Brain microvascular endothelial cell (primary cell): ENCODE measurements around the gene LLGL1.

ENCODE experiments used
- DNase-seq: peaks from one replicate; pipeline ENCODE4 v3.0.0-alpha.2; 2020
- H3K27ac ChIP-seq: fragments of 250-450 bp; sonication (Bioruptor Pico); 2 replicates; pipeline ENCODE4 v1.5.1; 2020; ENCODE audit warnings: mild to moderate bottlenecking, moderate library complexity
- H3K27me3 ChIP-seq: fragments of 250-450 bp; sonication (Bioruptor Pico); replicated peaks from 2 replicates; pipeline ENCODE4 v1.5.1; 2020; ENCODE audit warnings: mild to moderate bottlenecking
- H3K36me3 ChIP-seq: fragments of 250-450 bp; sonication (Bioruptor Pico); replicated peaks from 2 replicates; pipeline ENCODE4 v1.5.1; 2020; ENCODE audit warnings: mild to moderate bottlenecking
- H3K4me3 ChIP-seq: 2 replicates; pipeline ENCODE4 v1.5.1; 2011; ENCODE audit warnings: low read depth, mild to moderate bottlenecking, control low read depth, low read length, moderate library complexity
- in situ Hi-C: cut with HindIII; loops from 2 replicates; pipeline ENCODE4 v1.10.0; 2017; ENCODE audit warnings: low sequenced_read_pairs, low pct_ligation_motif_present
- TF ChIP-seq, protein P1 (sequence below): IDR thresholded peaks from 2 replicates; pipeline ENCODE4 v1.5.1; 2011; ENCODE audit warnings: low read depth, mild to moderate bottlenecking, moderate library complexity, low read length, control low read depth, inconsistent platforms; ENCODE audit errors: missing control alignments

Gene LLGL1

DNA sequence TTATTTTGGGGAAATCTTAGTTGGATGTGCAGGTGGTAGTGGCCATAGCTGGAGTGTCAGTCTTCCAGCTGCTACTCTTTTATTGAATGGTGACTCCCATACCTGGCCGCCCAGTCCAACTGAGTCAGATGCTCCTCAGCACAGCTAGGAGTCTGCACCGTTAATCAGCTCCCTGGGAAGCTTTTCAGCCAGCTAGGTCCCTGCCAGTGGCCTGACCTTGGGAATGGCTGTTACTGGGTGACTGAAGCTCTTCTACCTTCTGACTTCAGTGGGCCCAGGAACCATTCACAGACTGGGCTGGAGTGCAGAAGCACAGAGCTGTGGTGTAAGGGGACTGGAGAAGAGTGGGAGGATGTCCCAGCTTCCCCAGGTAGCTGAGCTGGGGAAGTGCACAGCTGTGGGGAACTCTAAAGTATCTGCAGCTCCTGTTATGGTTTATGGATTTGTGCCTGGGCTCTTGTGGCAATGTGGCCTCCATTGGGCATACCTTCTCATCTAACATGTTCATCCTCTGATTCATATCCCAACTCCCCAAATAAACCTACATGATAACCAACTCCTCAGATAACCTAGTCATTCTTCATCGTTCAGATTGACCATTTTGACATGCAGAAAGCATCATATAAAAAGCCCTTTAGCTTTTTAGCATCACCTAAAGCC, 27.8 kb upstream of the LLGL1 start:
- Histone ChIP-seq H3K4me3 (no peak overlapping the region), H3K36me3 (peaks cover 35% of the 10 kb centered on the region), H3K27ac (no peak overlapping the region), H3K27me3 (no peaks in the 10 kb centered on the region)
- no peak for DNase-seq
- in situ Hi-C loops: no loop called here
- TF ChIP-seq, protein P1, sequence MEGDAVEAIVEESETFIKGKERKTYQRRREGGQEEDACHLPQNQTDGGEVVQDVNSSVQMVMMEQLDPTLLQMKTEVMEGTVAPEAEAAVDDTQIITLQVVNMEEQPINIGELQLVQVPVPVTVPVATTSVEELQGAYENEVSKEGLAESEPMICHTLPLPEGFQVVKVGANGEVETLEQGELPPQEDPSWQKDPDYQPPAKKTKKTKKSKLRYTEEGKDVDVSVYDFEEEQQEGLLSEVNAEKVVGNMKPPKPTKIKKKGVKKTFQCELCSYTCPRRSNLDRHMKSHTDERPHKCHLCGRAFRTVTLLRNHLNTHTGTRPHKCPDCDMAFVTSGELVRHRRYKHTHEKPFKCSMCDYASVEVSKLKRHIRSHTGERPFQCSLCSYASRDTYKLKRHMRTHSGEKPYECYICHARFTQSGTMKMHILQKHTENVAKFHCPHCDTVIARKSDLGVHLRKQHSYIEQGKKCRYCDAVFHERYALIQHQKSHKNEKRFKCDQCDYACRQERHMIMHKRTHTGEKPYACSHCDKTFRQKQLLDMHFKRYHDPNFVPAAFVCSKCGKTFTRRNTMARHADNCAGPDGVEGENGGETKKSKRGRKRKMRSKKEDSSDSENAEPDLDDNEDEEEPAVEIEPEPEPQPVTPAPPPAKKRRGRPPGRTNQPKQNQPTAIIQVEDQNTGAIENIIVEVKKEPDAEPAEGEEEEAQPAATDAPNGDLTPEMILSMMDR: no peak

DNA sequence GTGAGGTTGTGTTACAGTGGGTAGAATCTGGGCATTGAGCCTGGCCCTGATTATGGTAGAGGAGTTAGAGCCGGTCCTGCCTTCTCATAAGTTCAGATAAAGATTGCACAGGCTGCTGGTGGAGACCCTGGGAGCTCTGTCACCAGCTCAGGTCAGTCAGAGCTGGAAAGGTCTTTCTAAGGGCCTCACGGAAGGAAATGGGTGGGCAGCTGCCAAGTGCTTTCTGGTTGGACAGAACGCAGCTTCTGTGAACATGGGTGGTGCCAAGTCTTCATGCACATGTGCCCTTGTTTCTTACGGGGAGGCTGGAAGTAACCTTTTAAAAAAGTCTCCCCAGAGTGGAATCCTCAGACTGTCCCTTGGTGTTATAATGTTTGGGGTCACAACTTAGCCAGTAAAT, 26.9 kb upstream of the LLGL1 start:
- peaks cover 39% of the 10 kb centered on the region for H3K36me3 ChIP-seq
- TF ChIP-seq, protein P1: no peak
- H3K27ac ChIP-seq: no peak overlapping the region
- no peak overlapping the region for H3K4me3 ChIP-seq
- no peaks in the 10 kb centered on the region for H3K27me3 ChIP-seq
- in situ Hi-C loops: no loop called here
- DNase-seq: no peak

DNA sequence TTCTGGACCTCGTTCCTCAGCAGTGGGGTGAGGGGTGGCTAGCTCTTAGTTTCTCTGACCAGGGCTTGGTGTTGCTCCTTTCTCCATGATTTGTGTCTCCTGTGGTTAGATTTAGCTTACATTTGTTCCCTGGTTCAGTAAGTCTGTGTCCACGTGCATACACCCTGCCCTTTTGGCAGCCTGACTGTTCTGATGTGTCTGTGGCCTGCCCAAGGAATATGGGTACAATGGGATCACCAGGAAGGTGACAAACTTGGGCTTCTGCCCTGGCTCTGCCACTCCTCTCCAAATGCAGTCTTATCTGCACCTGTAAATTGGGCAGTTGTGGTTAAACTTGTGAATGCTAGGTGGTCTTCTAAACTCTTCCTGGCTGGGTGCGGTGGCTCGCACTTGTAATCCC, 24.3 kb upstream of the LLGL1 start:
- TF ChIP-seq, protein P1: no peak
- in situ Hi-C loops: no loop called here
- Histone ChIP-seq H3K4me3 (no peak overlapping the region), H3K27me3 (no peaks in the 10 kb centered on the region), H3K36me3 (peaks cover 35% of the 10 kb centered on the region), H3K27ac (no peak overlapping the region)
- no peak for DNase-seq

DNA sequence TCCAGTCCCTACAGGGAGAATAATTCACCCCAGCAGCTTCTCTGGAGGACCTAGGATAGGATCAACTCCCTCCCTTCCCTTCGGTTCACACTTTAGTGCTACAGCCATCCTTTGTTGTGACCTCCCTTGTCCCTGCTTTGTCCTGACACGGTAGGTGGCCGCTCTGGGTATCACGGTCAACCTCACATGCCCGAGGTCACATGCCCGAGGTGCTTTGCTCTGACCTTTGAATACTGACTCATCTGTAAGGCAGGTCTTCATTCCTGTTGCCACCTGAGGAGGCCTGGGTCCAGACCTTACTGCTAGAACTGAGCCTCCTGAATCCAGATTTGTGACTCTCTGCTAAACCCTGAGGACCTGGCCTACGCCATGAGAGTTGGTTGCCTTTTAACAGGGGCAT, 22.1 kb upstream of the LLGL1 start:
- no peak for DNase-seq
- TF ChIP-seq, protein P1: no peak
- Histone ChIP-seq H3K4me3 (no peak overlapping the region), H3K36me3 (peaks cover 30% of the 10 kb centered on the region), H3K27me3 (no peaks in the 10 kb centered on the region), H3K27ac (no peak overlapping the region)
- in situ Hi-C loops: no loop called here

DNA sequence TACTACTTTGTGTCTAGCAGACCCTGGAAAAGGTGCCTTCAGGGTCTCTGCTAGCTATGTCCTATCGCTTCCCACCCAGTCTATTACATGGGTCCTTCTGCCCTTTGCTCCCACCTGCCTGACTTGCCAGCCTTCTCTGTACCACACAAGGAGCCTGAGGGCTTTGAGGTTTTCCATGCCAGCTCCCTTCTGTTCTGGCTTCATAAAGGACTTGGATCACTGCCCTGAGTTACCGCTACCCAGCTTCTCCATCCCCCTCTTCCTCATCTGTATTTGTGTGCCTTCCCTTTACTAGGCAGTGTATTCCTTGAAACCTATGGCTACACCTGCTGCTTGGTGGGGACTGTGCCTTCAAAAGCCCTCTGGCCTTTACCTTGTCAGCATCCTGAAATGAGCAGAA, 19.6 kb upstream of the LLGL1 start:
- peaks cover 35% of the 10 kb centered on the region for H3K36me3 ChIP-seq
- no peaks in the 10 kb centered on the region for H3K27me3 ChIP-seq
- H3K4me3 ChIP-seq: no peak overlapping the region
- DNase-seq: no peak
- TF ChIP-seq, protein P1: no peak
- H3K27ac ChIP-seq: no peak overlapping the region
- in situ Hi-C loops: no loop called here

DNA sequence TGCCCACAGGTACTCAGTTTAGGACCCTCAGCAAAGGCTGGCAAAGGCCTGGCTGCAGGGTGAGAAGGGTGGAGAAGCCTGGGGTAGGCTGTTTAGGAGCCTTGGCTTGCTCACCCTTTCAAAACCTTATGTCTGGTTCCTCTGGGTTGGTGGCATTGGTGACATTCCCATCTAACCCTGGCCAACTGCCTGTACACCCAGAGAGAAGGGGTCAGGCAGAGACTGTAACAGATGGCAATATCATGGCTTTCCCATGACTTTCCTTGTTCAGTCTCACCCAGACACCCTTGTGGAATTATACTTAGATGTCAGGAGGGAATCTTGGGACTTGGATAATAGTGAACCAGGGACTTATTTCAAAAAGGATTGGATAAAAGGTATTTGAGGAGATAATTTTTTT, 18.5 kb upstream of the LLGL1 start:
- H3K36me3 ChIP-seq: peaks cover 35% of the 10 kb centered on the region
- no peak overlapping the region for H3K4me3 ChIP-seq
- H3K27me3 ChIP-seq: no peaks in the 10 kb centered on the region
- DNase-seq: no peak
- no peak overlapping the region for H3K27ac ChIP-seq
- TF ChIP-seq, protein P1: no peak
- in situ Hi-C loops: no loop called here
